Measurements from ENCODE around the gene PSMC3IP. TPM values are rescaled to one million over a fixed set of nuclear protein-coding genes. Genes with fewer than 3 reads are reported as not detected.

The PSMC3IP gene
- polyA plus RNA-seq, 1 donor from 2014 or later, result 22.5 TPM

DNA sequence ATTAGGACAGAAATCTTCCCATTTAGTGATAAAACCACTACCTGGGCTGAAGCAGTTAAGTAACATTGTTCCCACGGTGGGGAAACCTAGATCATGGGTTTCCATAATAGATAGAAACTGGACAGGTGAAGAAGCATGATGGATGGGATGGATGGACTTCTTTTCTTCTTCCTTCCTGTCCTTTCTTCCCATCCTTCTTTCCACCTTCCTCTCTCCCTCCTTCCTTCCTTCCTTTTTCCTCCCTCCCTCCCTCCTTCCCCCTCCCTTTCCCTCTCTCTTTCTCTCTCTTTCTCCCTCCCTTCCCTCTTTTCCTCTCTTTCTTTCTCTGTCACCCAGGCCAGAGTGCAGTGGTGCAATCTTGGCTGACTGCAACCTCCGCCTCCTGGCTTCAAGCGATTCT lies 3.1 kb downstream of the PSMC3IP start:
- Histone ChIP-seq H2AFZ (ENCODE audit: low read depth, low read length) (no peak overlapping the region), H3K27ac (ENCODE audit: low read length) (no peak overlapping the region), H4K20me1 (ENCODE audit: insufficient read depth) (no peaks in the 10 kb centered on the region), H3K9ac (ENCODE audit: low read length) (no peak overlapping the region), H3K4me2 (ENCODE audit: low read length) (no peak overlapping the region), H3F3A (ENCODE audit: insufficient read depth, low read length, poor library complexity, severe bottlenecking) (no peaks in the 10 kb centered on the region), H3K27me3 (ENCODE audit: insufficient read depth, low read depth, low read length) (no peaks in the 10 kb centered on the region), H3K79me2 (replicated peaks; ENCODE audit: insufficient read depth, low read length) (peaks cover 12% of the 10 kb centered on the region), H3K9me2 (ENCODE audit: insufficient read depth, low read length) (no peaks in the 10 kb centered on the region), H3K4me3 (ENCODE audit: low read length) (no peak overlapping the region), H3K9me3 (ENCODE audit: low read length) (no peaks in the 10 kb centered on the region), H3K36me3 (ENCODE audit: insufficient read depth, low read length) (peaks cover 7% of the 10 kb centered on the region)
- TF ChIP-seq RAD21 (conservative IDR thresholded peaks at IDR 0.05), result no peak
- TF ChIP-seq TAF1 (IDR thresholded peaks at IDR 0.05; ENCODE audit: low read depth), result no peak
- no peak for TF ChIP-seq EP300 (conservative IDR thresholded peaks at IDR 0.05; ENCODE audit: poor library complexity, severe bottlenecking)
- TF ChIP-seq POLR2AphosphoS5 (IDR thresholded peaks at IDR 0.05), result no peak
- no peak for TF ChIP-seq MXI1 (conservative IDR thresholded peaks at IDR 0.05; ENCODE audit: poor library complexity, severe bottlenecking)
- TF ChIP-seq SMC3 (conservative IDR thresholded peaks at IDR 0.05; ENCODE audit: poor library complexity), result no peak
- TF ChIP-seq, protein P1, sequence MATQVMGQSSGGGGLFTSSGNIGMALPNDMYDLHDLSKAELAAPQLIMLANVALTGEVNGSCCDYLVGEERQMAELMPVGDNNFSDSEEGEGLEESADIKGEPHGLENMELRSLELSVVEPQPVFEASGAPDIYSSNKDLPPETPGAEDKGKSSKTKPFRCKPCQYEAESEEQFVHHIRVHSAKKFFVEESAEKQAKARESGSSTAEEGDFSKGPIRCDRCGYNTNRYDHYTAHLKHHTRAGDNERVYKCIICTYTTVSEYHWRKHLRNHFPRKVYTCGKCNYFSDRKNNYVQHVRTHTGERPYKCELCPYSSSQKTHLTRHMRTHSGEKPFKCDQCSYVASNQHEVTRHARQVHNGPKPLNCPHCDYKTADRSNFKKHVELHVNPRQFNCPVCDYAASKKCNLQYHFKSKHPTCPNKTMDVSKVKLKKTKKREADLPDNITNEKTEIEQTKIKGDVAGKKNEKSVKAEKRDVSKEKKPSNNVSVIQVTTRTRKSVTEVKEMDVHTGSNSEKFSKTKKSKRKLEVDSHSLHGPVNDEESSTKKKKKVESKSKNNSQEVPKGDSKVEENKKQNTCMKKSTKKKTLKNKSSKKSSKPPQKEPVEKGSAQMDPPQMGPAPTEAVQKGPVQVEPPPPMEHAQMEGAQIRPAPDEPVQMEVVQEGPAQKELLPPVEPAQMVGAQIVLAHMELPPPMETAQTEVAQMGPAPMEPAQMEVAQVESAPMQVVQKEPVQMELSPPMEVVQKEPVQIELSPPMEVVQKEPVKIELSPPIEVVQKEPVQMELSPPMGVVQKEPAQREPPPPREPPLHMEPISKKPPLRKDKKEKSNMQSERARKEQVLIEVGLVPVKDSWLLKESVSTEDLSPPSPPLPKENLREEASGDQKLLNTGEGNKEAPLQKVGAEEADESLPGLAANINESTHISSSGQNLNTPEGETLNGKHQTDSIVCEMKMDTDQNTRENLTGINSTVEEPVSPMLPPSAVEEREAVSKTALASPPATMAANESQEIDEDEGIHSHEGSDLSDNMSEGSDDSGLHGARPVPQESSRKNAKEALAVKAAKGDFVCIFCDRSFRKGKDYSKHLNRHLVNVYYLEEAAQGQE (IDR thresholded peaks at IDR 0.05; ENCODE audit: borderline replicate concordance), result no peak
- no peak for TF ChIP-seq EZH2 (IDR thresholded peaks at IDR 0.05; ENCODE audit: borderline replicate concordance, insufficient read depth, low read length, poor library complexity, severe bottlenecking)
- TF ChIP-seq, protein P2, sequence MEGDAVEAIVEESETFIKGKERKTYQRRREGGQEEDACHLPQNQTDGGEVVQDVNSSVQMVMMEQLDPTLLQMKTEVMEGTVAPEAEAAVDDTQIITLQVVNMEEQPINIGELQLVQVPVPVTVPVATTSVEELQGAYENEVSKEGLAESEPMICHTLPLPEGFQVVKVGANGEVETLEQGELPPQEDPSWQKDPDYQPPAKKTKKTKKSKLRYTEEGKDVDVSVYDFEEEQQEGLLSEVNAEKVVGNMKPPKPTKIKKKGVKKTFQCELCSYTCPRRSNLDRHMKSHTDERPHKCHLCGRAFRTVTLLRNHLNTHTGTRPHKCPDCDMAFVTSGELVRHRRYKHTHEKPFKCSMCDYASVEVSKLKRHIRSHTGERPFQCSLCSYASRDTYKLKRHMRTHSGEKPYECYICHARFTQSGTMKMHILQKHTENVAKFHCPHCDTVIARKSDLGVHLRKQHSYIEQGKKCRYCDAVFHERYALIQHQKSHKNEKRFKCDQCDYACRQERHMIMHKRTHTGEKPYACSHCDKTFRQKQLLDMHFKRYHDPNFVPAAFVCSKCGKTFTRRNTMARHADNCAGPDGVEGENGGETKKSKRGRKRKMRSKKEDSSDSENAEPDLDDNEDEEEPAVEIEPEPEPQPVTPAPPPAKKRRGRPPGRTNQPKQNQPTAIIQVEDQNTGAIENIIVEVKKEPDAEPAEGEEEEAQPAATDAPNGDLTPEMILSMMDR (IDR thresholded peaks at IDR 0.05; ENCODE audit: poor library complexity, severe bottlenecking), result no peak

DNA sequence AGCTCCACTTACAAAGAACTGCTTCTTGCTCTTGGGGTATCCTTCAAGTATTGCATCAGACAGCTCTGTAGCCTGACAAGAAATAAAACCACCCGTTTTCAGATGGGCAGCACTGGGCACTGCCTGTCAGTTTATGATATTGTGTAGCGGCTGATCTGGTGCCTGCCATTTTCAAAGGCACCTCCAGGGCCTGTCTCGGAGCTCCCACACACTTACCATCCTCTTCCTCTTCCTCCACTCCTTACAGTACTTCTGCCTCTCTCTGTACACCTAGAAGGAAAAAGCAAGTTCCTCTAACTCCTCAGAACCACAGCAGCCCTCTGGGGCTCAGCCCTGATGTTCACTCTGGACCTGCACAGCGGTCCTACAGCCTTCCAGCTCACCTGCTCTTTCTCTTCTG lies 4.4 kb downstream of the PSMC3IP start:
- no peaks in the 10 kb centered on the region for H3K9me2 ChIP-seq (ENCODE audit: insufficient read depth, low read length)
- no peak overlapping the region for H3K9ac ChIP-seq (ENCODE audit: low read length)
- H2AFZ ChIP-seq (ENCODE audit: low read depth, low read length), result no peak overlapping the region
- no peak overlapping the region for H3K4me3 ChIP-seq (ENCODE audit: low read length)
- no peak overlapping the region for H3K4me2 ChIP-seq (ENCODE audit: low read length)
- H3F3A ChIP-seq (ENCODE audit: insufficient read depth, low read length, poor library complexity, severe bottlenecking), result no peaks in the 10 kb centered on the region
- no peaks in the 10 kb centered on the region for H3K27me3 ChIP-seq (ENCODE audit: insufficient read depth, low read depth, low read length)
- peaks cover 7% of the 10 kb centered on the region for H3K36me3 ChIP-seq (ENCODE audit: insufficient read depth, low read length)
- no peaks in the 10 kb centered on the region for H4K20me1 ChIP-seq (ENCODE audit: insufficient read depth)
- peaks cover 12% of the 10 kb centered on the region for H3K79me2 ChIP-seq (replicated peaks; ENCODE audit: insufficient read depth, low read length)
- H3K9me3 ChIP-seq (ENCODE audit: low read length), result no peaks in the 10 kb centered on the region
- H3K27ac ChIP-seq (ENCODE audit: low read length), result no peak overlapping the region
- TF ChIP-seq TAF1 (IDR thresholded peaks at IDR 0.05; ENCODE audit: low read depth) (no peak), EP300 (conservative IDR thresholded peaks at IDR 0.05; ENCODE audit: poor library complexity, severe bottlenecking) (no peak), POLR2AphosphoS5 (IDR thresholded peaks at IDR 0.05) (no peak), RAD21 (conservative IDR thresholded peaks at IDR 0.05) (no peak), MXI1 (conservative IDR thresholded peaks at IDR 0.05; ENCODE audit: poor library complexity, severe bottlenecking) (no peak), SMC3 (conservative IDR thresholded peaks at IDR 0.05; ENCODE audit: poor library complexity) (no peak), EZH2 (IDR thresholded peaks at IDR 0.05; ENCODE audit: borderline replicate concordance, insufficient read depth, low read length, poor library complexity, severe bottlenecking) (no peak)
- TF ChIP-seq, protein P2 (IDR thresholded peaks at IDR 0.05; ENCODE audit: poor library complexity, severe bottlenecking), result no peak
- TF ChIP-seq, protein P1 (IDR thresholded peaks at IDR 0.05; ENCODE audit: borderline replicate concordance), result no peak
